HG03064 (cell line): Measurements from ENCODE around the gene WDPCP.

Experiments used
- ATAC-seq: cut with Tn5 transposase; IDR thresholded peaks from one replicate; pipeline ENCODE4 v1.9.1; 2021; ENCODE audit warnings: low read depth; ENCODE audit not compliant: unreplicated experiment

WDPCP gene

GRCh38 chr2:63545023-63545422, 43.3 kb downstream of the WDPCP start:
- no peak for ATAC-seq

GRCh38 chr2:63544017-63544627, 44.2 kb downstream of the WDPCP start:
- no peak for ATAC-seq

- ATAC-seq: no peak
These were observed 48.7 kb downstream of the WDPCP start for GRCh38 chr2:63539416-63540162.

- ATAC-seq: no peak
These were observed 49.9 kb downstream of the WDPCP start for GRCh38 chr2:63538390-63538789.

- no peak for ATAC-seq
These were observed 51.0 kb downstream of the WDPCP start for GRCh38 chr2:63537306-63537705.

GRCh38 chr2:63530704-63531279, 57.5 kb downstream of the WDPCP start:
- no peak for ATAC-seq

- no peak for ATAC-seq
These were observed 62.4 kb downstream of the WDPCP start for GRCh38 chr2:63525905-63526304.

GRCh38 chr2:63522950-63523349, 65.3 kb downstream of the WDPCP start:
- ATAC-seq: no peak

- ATAC-seq: no peak
These were observed 67.5 kb downstream of the WDPCP start for GRCh38 chr2:63520793-63521192.

- no peak for ATAC-seq
These were observed 73.5 kb downstream of the WDPCP start for GRCh38 chr2:63514781-63515180.

GRCh38 chr2:63514237-63514716, 74.0 kb downstream of the WDPCP start:
- ATAC-seq: no peak

- no peak for ATAC-seq
These were observed 82.0 kb downstream of the WDPCP start for GRCh38 chr2:63506320-63506719.

GRCh38 chr2:63503818-63504217, 84.5 kb downstream of the WDPCP start:
- ATAC-seq: no peak

GRCh38 chr2:63500398-63500797, 87.9 kb downstream of the WDPCP start:
- ATAC-seq: no peak

- ATAC-seq: no peak
These were observed 90.7 kb downstream of the WDPCP start for GRCh38 chr2:63497576-63497975.

- no peak for ATAC-seq
These were observed 93.3 kb downstream of the WDPCP start for GRCh38 chr2:63494968-63495367.

- ATAC-seq: no peak
These were observed 94.2 kb downstream of the WDPCP start for GRCh38 chr2:63494100-63494499.

GRCh38 chr2:63488118-63488713, 100.1 kb downstream of the WDPCP start:
- ATAC-seq: no peak

GRCh38 chr2:63486861-63487290, 101.4 kb downstream of the WDPCP start:
- no peak for ATAC-seq

- ATAC-seq: no peak
These were observed 103.4 kb downstream of the WDPCP start for GRCh38 chr2:63484901-63485300.

- no peak for ATAC-seq
These were observed 103.8 kb downstream of the WDPCP start for GRCh38 chr2:63484481-63484880.
